ENCODE results near the gene CBFA2T3. TPM values are rescaled to one million over a fixed set of nuclear protein-coding genes. Genes with fewer than 3 reads are reported as not detected.

CBFA2T3 gene
- total RNA-seq, 1 experiment from 2014 or later: not detected

- DNase-seq (ENCODE audit: low spot score): no peak
Measured at GRCh38 chr16:88995746-88996535, 18.9 kb upstream of the CBFA2T3 start.

- DNase-seq (ENCODE audit: low spot score): no peak
Measured at GRCh38 chr16:88995194-88995593, 18.2 kb upstream of the CBFA2T3 start.

- no peak for DNase-seq (ENCODE audit: low spot score)
Measured at GRCh38 chr16:88994695-88995094, 17.7 kb upstream of the CBFA2T3 start.

- DNase-seq (ENCODE audit: low spot score): no peak
Measured at GRCh38 chr16:88993946-88994600, 17.1 kb upstream of the CBFA2T3 start.

- peak; percentile 40 for DNase-seq (ENCODE audit: low spot score)
Measured at GRCh38 chr16:88993166-88993761, 16.3 kb upstream of the CBFA2T3 start.

GRCh38 chr16:88992351-88993165 lies 15.6 kb upstream of the CBFA2T3 start:
- DNase-seq (ENCODE audit: low spot score): no peak

GRCh38 chr16:88991813-88992350 lies 14.9 kb upstream of the CBFA2T3 start:
- DNase-seq (ENCODE audit: low spot score): no peak

- DNase-seq (ENCODE audit: low spot score): no peak
Measured at GRCh38 chr16:88989852-88990547, 13.0 kb upstream of the CBFA2T3 start.

- no peak for DNase-seq (ENCODE audit: low spot score)
Measured at GRCh38 chr16:88988980-88989811, 12.2 kb upstream of the CBFA2T3 start.

GRCh38 chr16:88985521-88985920 lies 8.5 kb upstream of the CBFA2T3 start:
- no peak for DNase-seq (ENCODE audit: low spot score)

- DNase-seq (ENCODE audit: low spot score): no peak
Measured at GRCh38 chr16:88983771-88984687, 7.0 kb upstream of the CBFA2T3 start.

GRCh38 chr16:88983165-88983564 lies 6.2 kb upstream of the CBFA2T3 start:
- DNase-seq (ENCODE audit: low spot score): no peak

- no peak for DNase-seq (ENCODE audit: low spot score)
Measured at GRCh38 chr16:88982286-88983084, 5.5 kb upstream of the CBFA2T3 start.

- DNase-seq (ENCODE audit: low spot score): no peak
Measured at GRCh38 chr16:88979353-88980015, 2.5 kb upstream of the CBFA2T3 start.

GRCh38 chr16:88978608-88979346 lies 1.8 kb upstream of the CBFA2T3 start:
- no peak for DNase-seq (ENCODE audit: low spot score)

- DNase-seq (ENCODE audit: low spot score): no peak
Measured at GRCh38 chr16:88977812-88978607, 1.0 kb upstream of the CBFA2T3 start.
